Activated CD8-positive, alpha-beta memory T cell treated with anti-CD3 and anti-CD28 coated beads, Interleukin-2, amount 10 ng/mL, durations not matched to agents 7 days and 5 days (primary cell): ENCODE results near the gene APBA2. TPM values are rescaled to one million over a fixed set of nuclear protein-coding genes. Genes with fewer than 3 reads are reported as not detected.

ENCODE experiments used
- ATAC-seq: fragments of 150-1000 bp; cut with Tn5 transposase; one replicate; pipeline ENCODE4 v1.10.0; 2021; ENCODE audit warnings: moderate library complexity
- CTCF ChIA-PET: fragments of 350-600 bp; sonication (Branson Sonifier 250); formaldehyde crosslinking; loops from one replicate; lab custom pipeline; 2021; ENCODE audit warnings: antibody characterized with exemption; lab: Charles Lee
- DNase-seq: peaks from one replicate; pipeline ENCODE4 v3.0.0-alpha.2; 2020
- H3K27ac Mint-ChIP-seq: one replicate; pipeline ENCODE4 v1.8.0; 2021; ENCODE audit warnings: mild to moderate bottlenecking, mixed read lengths
- H3K27me3 Mint-ChIP-seq: one replicate; pipeline ENCODE4 v1.8.0; 2021; ENCODE audit warnings: mixed read lengths
- H3K36me3 Mint-ChIP-seq: one replicate; pipeline ENCODE4 v1.8.0; 2021; ENCODE audit warnings: mild to moderate bottlenecking, mixed read lengths
- H3K4me1 Mint-ChIP-seq: one replicate; pipeline ENCODE4 v1.8.0; 2021; ENCODE audit warnings: mixed read lengths
- H3K4me3 Mint-ChIP-seq: one replicate; pipeline ENCODE4 v1.8.0; 2021; ENCODE audit warnings: mild to moderate bottlenecking, moderate library complexity, mixed read lengths
- H3K9me3 Mint-ChIP-seq: one replicate; pipeline ENCODE4 v1.8.0; 2022; ENCODE audit warnings: low read depth, mixed read lengths
- total RNA-seq, 2 experiments: library from RNA; stranded (reverse); gene quantifications; one replicate each; pipeline ENCODE4 v1.2.3, GENCODE V29; 2021

Gene APBA2
- total RNA-seq, 2 experiments from 2014 or later, result 2.6 to 7.9 TPM

DNA sequence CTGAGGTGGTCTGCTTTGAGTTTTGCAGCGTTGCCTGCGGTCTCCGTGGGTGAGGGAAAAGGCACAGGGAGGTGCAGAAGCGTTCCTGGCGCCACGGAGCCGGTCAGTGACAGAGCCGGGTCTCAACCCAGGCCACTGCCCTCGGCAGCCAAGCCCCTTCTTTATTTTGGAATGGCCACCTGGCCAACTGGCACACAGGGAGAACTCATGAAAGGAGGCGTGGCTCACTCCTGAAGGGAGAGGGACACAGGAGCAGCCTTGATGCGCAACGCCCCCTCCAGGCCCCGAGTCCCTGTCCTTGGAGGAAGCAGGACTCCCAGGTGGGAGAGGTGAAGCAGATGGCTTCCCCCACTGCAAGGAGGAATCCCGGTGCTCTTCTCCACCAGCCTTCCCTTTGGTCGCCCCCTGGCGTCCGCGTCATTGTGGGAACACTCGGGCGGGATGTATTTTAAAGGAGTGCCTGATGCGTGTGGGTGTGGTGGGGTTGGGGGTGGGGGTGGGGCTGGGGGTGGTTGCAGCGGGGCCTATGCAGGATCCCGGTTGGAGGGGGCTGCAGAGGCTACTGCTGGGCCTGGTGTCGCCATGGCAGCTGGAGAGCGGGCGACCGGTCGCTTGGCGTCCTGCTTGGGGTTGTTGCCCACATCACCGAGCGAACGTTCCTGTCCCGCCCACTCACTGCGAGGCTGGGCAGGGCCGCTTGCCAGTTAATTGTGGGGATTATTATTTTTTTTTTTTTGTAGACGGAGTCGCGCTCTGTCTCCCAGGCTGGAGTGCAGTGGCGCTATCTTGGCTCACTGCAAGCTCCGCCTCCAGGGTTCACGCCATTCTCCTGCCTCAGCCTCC, 32.6 kb downstream of the APBA2 start:
- no peaks in the 10 kb centered on the region for H3K27me3 Mint-ChIP-seq

DNA sequence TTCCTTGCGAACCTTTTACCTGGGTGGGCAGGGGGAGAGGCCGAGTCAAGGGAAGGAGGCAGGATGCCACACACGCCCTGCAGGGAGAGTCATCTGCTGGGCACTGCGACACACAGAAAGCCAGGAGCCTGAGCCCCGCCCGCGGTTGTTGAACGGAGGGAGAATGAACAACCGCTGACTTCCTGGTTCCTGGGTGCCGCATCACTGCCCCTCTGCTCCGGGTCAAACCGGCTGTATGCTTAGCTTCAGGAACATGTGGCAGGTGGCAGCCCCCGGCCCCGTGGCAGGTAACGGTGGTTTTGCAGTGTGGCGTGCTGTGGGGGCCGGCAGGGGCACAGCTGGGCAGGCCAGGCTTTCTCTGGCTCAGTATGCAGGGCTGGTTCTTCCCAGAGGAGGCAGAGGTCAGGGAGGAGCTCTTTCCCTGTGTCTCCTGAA, 33.4 kb downstream of the APBA2 start:
- Mint-ChIP-seq H3K27ac (peak overlapping the region; percentile 71), H3K36me3 (no peaks in the 10 kb centered on the region), H3K4me1 (peaks cover 43% of the 10 kb centered on the region), H3K27me3 (no peaks in the 10 kb centered on the region), H3K4me3 (peak overlapping the region; percentile 54), H3K9me3 (no peaks in the 10 kb centered on the region)
- CTCF ChIA-PET, result interaction anchor here (0.8 to 3.6 kb wide), 5 partner anchors 11 to 171 kb away, joined by 3 to 23 read pairs (median 3); no protein-coding TSS in a partner anchor
- ATAC-seq (peak; percentile 69), DNase-seq (peak; percentile 73)

More for the DNA sequence above, 32.6 kb downstream of the APBA2 start:
- Mint-ChIP-seq H3K4me1 (peaks cover 38% of the 10 kb centered on the region), H3K4me3 (peak overlapping the region; percentile 54), H3K36me3 (no peaks in the 10 kb centered on the region), H3K9me3 (no peaks in the 10 kb centered on the region), H3K27ac (no peak overlapping the region)
- no peak for DNase-seq
- CTCF ChIA-PET, result interaction anchor here (1.1 to 3.6 kb wide), 2 partner anchors 17 to 57 kb away, joined by 5 to 23 read pairs; no protein-coding TSS in a partner anchor
- no peak for ATAC-seq

DNA sequence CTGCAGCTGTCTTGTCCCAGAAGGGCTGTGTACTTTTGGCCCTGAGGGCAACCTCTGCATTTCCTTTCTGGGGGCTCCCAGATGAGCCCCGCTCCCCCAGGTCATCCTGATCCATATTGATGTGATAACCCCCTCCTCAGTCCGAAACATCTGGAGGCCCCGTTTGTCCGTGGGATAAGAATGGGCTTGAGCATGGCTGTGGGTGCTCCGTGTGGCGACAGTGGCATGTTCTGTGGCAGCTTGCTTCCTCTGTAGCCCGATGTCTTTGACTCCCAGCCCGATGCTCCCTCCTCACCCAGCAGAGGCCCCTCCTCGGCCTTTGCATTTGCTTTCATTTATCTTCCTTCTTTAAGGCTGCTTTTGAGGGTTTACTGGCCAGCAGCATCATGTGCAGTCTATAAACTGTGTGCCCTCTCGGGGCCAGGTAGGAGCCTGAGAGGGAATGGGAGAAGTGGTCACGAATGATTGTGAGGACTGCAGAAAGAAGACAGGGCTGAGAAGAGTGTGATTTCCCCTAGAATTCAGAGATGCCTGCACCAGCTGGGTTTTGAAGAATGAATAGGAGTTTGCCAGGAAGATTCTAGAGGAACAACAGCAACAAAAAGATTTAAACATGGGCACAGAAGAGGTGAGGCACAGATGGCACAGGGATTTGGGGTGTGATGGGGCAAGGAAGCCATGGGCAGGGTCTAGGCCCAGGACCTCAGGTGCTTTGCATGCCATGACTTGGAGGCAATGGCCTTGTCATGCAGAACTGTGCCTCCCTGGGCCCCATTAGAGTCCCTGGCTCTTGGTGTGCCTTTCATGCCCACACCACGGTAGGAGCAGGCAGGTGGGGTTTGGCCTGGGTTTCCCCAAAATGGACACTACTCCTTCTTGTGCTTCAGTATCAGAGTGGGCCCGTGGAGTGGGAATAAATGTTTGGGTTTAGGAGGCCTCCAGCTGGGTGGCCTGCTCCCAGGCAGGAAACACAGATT, 34.2 kb downstream of the APBA2 start:
- no peak for DNase-seq
- ATAC-seq, result peak; percentile 54
- Mint-ChIP-seq H3K27ac (peak overlapping the region; percentile 71), H3K36me3 (no peaks in the 10 kb centered on the region), H3K9me3 (no peaks in the 10 kb centered on the region), H3K27me3 (no peaks in the 10 kb centered on the region), H3K4me3 (peak overlapping the region; percentile 54), H3K4me1 (peaks cover 50% of the 10 kb centered on the region)
- CTCF ChIA-PET, result interaction anchor here (0.8 to 3.6 kb wide), 11 partner anchors 8 to 184 kb away, joined by 3 to 23 read pairs (median 3); no protein-coding TSS in a partner anchor

DNA sequence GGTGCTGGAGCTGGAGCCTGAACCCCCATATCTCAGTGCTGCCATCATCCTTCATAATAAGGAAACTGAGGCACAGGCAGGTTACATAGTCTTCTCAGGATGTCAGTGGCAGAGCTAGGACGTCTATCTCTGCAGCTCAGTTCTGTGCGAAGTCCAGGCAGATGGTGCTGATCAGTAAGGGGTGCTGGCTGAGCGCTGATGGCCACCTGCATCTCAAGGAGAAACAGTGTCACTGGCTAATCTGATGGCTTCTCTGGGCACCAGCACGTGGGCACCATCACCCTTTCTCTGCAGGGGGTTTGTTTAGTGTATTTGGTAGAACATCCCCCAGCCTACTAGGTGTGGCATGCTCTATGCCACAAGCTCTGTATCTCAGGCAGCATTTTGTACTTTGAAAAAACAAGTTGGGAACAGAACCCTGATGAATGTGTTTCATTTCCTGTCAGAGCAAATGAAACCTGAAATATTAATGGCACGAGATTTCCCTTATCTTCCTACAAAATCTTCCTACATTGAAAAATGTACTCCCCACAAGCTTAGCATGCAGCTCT, 35.1 kb downstream of the APBA2 start:
- Mint-ChIP-seq H3K27me3 (peaks cover 2% of the 10 kb centered on the region), H3K9me3 (no peaks in the 10 kb centered on the region), H3K27ac (no peak overlapping the region), H3K36me3 (peaks cover 1% of the 10 kb centered on the region), H3K4me1 (peaks cover 55% of the 10 kb centered on the region), H3K4me3 (no peak overlapping the region)
- CTCF ChIA-PET, result interaction anchor here (0.8 to 3.6 kb wide), 9 partner anchors 8 to 183 kb away, joined by 3 to 23 read pairs (median 5); no protein-coding TSS in a partner anchor
- ATAC-seq (no peak), DNase-seq (no peak)

DNA sequence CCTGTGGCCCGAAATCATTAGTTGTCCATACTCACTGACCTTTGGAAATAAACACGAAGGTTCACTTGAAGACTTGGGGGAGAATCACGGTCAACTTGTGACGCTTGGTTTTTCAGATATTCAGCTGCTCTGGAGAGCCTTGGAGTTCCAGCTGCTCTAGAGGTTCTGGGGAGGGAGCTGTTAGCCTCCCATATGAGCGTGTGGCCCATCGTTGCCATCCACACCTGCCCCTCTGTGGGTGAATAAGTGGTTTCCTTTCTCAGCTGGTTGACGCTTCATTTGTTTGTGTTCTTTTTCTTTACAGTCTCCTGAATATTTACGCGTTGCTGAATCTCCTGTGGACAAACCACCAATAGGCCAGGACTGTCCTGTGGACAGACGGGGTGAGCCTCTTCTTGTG, 35.6 kb downstream of the APBA2 start:
- no peaks in the 10 kb centered on the region for H3K9me3 Mint-ChIP-seq
- peaks cover 55% of the 10 kb centered on the region for H3K4me1 Mint-ChIP-seq

DNA sequence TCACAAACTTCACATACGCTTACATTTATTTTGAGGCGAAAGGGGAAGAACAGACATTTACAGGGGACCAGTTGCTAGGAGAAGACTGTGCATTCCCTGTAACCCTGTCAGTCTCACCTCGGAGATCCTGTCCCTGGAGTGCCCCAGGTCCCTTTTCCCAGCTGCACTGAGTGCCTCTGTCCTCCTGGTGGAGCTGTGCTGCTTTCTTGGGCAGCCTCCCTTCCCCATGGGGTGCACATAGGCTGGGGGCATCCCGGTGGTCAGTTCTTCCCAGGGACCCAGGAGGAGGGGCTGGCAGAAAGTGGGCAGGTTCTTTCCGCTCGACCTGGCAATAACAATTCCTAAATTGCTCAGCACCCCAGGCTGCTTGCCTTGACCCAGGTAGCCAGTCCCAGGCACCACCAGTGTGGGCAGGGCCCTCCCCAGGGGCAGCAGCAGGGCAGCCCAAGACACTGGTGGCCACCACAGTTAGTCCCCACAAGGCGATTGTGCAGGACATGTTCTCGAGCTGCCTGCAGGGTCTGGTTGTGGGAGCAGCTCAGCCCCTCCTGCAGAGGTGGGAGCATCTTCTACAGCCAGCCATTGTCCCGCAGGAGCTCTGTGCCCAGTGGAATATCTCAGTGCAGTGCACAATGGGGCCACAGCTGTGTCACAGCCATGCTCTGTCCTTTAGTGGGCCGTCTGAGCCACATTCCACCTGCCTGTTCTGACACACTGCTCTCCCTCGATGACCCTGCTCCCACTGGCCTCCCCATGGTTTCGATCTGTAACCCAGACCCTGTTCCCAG, 36.3 kb downstream of the APBA2 start:
- CTCF ChIA-PET, result interaction anchor here (0.9 to 3.6 kb wide), 7 partner anchors 13 to 181 kb away, joined by 3 to 23 read pairs (median 6); partner anchors contain the start of gene APBA2
- no peaks in the 10 kb centered on the region for H3K9me3 Mint-ChIP-seq
- ATAC-seq (no peak), DNase-seq (no peak)
- no peak overlapping the region for H3K4me3 Mint-ChIP-seq
- H3K36me3 Mint-ChIP-seq, result peaks cover 1% of the 10 kb centered on the region
- H3K4me1 Mint-ChIP-seq, result peaks cover 55% of the 10 kb centered on the region
- H3K27ac Mint-ChIP-seq, result no peak overlapping the region
- peaks cover 3% of the 10 kb centered on the region for H3K27me3 Mint-ChIP-seq

More for the DNA sequence above, 35.6 kb downstream of the APBA2 start:
- Mint-ChIP-seq H3K27me3 (peaks cover 3% of the 10 kb centered on the region), H3K4me3 (no peak overlapping the region), H3K27ac (no peak overlapping the region), H3K36me3 (peaks cover 1% of the 10 kb centered on the region)
- ATAC-seq (no peak), DNase-seq (no peak)
- CTCF ChIA-PET, result interaction anchor here (0.8 to 3.6 kb wide), 8 partner anchors 9 to 182 kb away, joined by 3 to 23 read pairs (median 5); no protein-coding TSS in a partner anchor

DNA sequence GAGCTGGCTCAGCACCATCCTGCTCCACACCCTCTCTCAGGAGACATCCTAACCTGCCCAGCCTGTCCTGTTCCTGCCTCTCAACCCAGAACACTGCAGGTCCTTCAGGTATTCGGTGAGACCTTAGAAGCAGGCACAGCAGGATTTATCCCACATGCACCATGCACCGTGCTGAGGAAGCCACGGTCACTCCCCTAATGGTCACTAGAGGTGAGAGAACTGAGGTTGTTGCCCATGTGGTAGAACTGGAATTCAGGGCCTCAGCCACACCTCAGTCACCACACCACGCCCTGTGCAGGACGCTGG, 36.9 kb downstream of the APBA2 start:
- H3K4me3 Mint-ChIP-seq, result no peak overlapping the region
- DNase-seq, result no peak
- H3K36me3 Mint-ChIP-seq, result peaks cover 1% of the 10 kb centered on the region
- H3K9me3 Mint-ChIP-seq, result no peaks in the 10 kb centered on the region
- peaks cover 55% of the 10 kb centered on the region for H3K4me1 Mint-ChIP-seq
- ATAC-seq, result no peak
- no peak overlapping the region for H3K27ac Mint-ChIP-seq
- peaks cover 3% of the 10 kb centered on the region for H3K27me3 Mint-ChIP-seq
- CTCF ChIA-PET, result interaction anchor here (0.9 to 2.5 kb wide), 4 partner anchors 37 to 167 kb away, joined by 3 to 10 read pairs (median 6); partner anchors contain the start of gene APBA2

DNA sequence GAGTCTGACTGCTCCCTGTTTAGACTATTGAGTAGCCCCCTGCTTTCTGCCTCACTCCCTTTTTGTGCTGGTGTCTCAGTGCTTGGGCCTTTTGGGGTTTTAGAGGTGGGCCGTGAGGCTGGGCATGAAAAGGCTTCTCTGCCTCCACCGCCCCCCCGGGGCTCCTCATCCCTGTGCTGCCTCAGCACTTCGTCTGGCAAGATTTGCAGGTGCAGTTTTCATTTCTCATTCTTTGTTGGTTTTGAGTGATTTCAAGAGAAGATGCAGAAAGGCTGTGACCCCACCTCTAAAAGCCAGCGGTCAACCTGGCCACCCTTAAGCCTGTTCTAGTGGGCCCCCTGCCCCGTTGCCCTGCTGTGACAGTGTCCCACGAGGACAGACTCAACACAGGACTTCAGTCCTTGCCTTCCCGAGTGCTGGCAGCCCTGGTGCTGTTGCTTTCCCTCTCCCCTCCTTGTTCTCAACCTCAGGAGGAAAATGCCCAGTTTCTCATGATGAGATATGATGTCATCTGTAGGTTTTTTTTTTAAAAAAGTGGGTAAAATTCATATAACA, 38.0 kb downstream of the APBA2 start:
- ATAC-seq (no peak), DNase-seq (no peak)
- Mint-ChIP-seq H3K4me3 (no peak overlapping the region), H3K9me3 (no peaks in the 10 kb centered on the region), H3K27me3 (peaks cover 3% of the 10 kb centered on the region), H3K36me3 (peaks cover 1% of the 10 kb centered on the region), H3K4me1 (peaks cover 52% of the 10 kb centered on the region), H3K27ac (no peak overlapping the region)
- CTCF ChIA-PET, result no interaction called here

DNA sequence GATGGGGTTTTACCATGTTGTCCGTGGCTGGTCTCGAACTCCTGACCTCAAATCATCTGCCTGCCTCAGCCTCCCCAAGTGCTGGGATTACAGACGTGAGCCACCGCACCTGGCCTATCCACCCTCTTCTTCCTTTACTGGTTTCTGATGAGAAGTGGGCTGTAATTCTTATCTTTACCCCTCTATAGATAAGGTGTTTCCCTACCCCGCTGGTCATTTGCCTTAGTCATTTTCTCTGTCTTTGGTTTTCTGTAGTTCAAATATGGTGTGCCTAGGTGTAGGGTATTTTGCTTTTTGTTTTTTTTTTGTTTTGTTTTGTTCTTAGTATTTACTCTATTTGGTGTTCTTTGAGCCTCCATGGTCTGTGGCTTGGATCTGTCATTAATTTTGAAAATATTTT, 41.3 kb downstream of the APBA2 start:
- peaks cover 3% of the 10 kb centered on the region for H3K27me3 Mint-ChIP-seq
- H3K27ac Mint-ChIP-seq, result no peak overlapping the region
- ATAC-seq (no peak), DNase-seq (no peak)
- CTCF ChIA-PET, result no interaction called here
- peaks cover 1% of the 10 kb centered on the region for H3K36me3 Mint-ChIP-seq
- H3K9me3 Mint-ChIP-seq, result no peaks in the 10 kb centered on the region
- no peak overlapping the region for H3K4me3 Mint-ChIP-seq
- H3K4me1 Mint-ChIP-seq, result peaks cover 22% of the 10 kb centered on the region

DNA sequence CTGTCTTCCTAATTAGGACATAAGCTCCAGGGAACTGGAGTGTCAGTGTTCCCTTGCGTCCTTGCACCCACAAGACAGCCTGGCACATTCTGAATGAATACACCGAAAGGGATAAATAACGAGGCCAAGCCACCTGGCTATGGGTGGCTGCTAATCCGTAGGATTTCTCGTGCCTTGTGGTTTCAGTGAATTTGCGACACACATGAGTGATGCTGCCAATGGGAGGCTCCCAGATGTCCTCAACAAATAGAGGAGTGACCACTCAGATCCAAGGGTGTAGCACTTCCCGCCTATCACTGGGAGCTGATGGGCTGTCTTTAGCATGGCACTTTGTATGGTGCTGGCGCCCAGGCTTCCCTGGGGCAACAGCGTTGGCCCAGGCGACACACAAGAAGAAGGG, 43.4 kb downstream of the APBA2 start:
- H3K4me1 Mint-ChIP-seq, result peaks cover 12% of the 10 kb centered on the region
- H3K27ac Mint-ChIP-seq, result no peak overlapping the region
- DNase-seq, result no peak
- H3K9me3 Mint-ChIP-seq, result no peaks in the 10 kb centered on the region
- ATAC-seq, result no peak
- H3K27me3 Mint-ChIP-seq, result peaks cover 3% of the 10 kb centered on the region
- peaks cover 1% of the 10 kb centered on the region for H3K36me3 Mint-ChIP-seq
- CTCF ChIA-PET, result interaction anchor here (1.3 kb wide), 1 partner anchor 161 kb away, joined by 3 read pairs; no protein-coding TSS in a partner anchor
- no peak overlapping the region for H3K4me3 Mint-ChIP-seq

DNA sequence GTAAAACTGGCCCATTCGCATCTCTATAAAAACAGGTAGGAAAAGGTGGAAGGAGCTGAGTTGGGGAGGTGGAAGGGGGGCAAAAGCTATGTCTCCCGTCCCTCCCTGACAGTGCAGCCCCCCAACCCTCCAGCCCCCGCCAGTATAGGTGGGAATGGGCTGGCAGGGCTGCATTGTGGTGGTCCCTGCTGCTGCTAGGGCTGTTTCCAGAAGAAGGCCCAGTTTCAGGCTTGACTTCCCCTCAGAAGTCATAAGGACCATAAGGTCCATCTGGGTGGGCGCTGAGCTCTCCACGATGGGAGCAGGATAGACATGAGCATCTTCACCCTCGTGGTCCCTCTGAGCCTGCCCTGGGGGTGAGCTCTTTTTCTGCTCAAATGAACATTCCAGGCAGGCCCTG, 44.2 kb downstream of the APBA2 start:
- H3K9me3 Mint-ChIP-seq, result no peaks in the 10 kb centered on the region
- ATAC-seq, result no peak

More for the DNA sequence above, 44.2 kb downstream of the APBA2 start:
- Mint-ChIP-seq H3K4me1 (peaks cover 4% of the 10 kb centered on the region), H3K4me3 (no peak overlapping the region), H3K36me3 (peaks cover 1% of the 10 kb centered on the region), H3K27me3 (peaks cover 3% of the 10 kb centered on the region), H3K27ac (no peak overlapping the region)
- DNase-seq, result no peak
- CTCF ChIA-PET, result interaction anchor here (0.7 to 1.3 kb wide), 3 partner anchors 11 to 160 kb away, joined by 3 read pairs; no protein-coding TSS in a partner anchor
